Left renal pelvis (tissue), 4 donors: ENCODE data around the gene ZNF80. TPM values are rescaled to one million over a fixed set of nuclear protein-coding genes. Genes with fewer than 3 reads are reported as not detected.

Experiments used
- DNase-seq, 4 donors: peaks; one replicate each; pipeline ENCODE4 v3.0.0-alpha.2; 2013; ENCODE audit warnings: low read depth in 4 of 4, low spot score in 3 of 4
- polyA plus RNA-seq, 4 donors: library from polyadenylated mRNA; unstranded; fragments of 120-200 nt; gene quantifications; one replicate each; pipeline ENCODE4 v1.2.1, GENCODE V29; 2013; ENCODE audit not compliant: insufficient read length in 4 of 4

The ZNF80 gene
- polyA plus RNA-seq, 4 donors = 0.08 TPM; not detected in 3

DNA sequence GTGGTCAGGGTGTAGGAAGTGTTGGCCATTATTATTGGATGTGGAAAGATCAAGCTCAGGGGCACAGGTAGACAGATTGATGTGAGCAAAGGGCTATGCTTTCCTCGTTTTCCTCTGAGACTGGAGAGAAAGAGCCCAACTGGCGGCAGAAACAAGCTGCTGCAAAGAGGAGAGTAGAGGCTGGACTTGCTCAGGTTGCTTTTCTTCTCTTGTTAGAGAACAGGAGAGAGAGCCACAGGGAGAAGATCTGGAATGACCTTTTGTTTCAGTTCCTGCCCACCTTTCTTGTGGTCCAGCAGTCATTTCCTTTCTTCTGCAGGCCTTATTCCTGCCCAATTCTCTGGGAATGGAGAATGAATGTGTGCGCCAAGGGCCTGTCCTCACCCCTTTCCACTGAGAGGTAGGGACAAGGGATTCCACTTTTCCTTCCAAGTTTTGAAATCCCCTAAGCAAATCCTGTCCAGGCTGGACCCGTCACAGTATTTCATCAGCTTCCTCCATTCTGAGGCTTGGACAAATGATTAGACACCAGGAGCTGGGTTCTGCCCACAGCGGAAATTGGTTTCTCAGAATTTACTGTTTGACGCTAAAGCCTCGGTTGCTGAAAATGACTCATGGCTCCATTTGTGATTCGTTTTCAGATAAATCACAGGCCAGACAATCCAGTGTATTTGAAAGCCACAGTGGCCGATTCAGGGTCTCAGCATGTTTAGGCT, 16.1 kb downstream of the ZNF80 start:
- no peak for DNase-seq

GRCh38 chr3:114219741-114220140, 17.6 kb downstream of the ZNF80 start:
- DNase-seq = no peak

DNA sequence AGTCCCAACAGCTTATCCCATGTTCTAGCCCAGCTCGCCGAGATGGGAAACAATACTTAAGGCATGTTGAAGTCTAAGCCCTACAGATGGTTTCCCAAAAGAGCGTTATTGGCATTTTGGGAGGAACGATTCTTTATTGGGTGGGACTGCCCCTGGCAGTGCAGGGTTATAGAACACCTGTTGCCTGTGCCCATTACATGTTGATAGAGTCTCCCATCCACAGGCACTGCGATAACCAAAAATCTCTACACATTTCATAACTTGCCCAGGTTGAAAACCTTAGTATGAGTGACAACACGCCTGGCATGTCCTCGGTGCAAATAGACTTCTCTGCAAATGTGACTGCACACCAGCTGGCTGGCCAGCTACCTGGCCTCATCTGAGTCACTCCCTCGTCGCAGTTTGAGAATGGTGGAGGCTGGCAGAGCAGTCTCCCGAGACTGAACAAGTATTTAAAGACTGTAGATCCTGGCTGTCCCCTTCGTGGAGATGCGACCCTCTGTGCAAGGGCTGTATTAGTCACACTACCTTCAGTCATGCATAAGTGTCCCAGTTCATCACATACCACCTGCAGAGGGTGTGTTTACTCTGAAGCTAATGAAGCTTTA, 18.7 kb downstream of the ZNF80 start:
- no peak for DNase-seq

DNA sequence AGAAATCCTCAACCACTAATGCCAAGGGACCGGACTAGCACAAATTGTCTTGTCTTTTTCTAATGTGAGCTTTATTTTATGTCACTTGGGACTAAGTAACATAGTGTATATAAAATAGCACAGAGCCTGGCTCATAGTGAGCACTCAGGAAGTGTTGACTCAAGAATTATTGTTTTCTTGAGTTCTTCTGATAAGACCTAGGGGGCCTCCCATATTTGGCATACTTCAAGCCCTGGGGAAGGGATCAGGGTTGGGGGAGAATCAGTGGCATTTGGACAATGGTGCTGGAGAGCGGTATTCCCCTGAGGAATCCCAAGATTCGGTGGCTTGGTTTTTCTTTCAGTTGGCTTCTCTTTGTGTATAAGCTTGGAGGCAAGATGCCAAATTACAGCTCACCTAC, 19.4 kb downstream of the ZNF80 start:
- no peak for DNase-seq

DNA sequence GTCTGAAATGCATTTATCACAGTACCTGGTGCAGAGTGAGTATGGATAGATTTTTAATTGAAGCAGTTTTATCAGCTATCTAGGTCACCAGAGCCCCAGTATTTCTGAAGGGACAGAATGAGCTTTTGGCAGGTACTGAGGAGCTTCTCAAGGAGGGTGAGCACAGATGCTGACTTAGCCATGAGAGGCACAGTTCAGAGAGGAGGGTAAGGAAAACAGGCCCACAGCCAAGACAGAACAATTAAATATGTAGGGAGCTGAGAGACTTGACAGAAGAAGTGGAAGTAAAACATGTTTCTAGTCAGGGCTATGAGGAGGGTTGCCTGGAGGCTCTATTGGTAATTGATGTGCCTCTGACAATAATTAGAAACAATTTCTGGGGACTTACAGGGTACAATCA, 20.1 kb downstream of the ZNF80 start:
- DNase-seq = no peak

GRCh38 chr3:114216186-114216970, 21.0 kb downstream of the ZNF80 start:
- no peak for DNase-seq

DNA sequence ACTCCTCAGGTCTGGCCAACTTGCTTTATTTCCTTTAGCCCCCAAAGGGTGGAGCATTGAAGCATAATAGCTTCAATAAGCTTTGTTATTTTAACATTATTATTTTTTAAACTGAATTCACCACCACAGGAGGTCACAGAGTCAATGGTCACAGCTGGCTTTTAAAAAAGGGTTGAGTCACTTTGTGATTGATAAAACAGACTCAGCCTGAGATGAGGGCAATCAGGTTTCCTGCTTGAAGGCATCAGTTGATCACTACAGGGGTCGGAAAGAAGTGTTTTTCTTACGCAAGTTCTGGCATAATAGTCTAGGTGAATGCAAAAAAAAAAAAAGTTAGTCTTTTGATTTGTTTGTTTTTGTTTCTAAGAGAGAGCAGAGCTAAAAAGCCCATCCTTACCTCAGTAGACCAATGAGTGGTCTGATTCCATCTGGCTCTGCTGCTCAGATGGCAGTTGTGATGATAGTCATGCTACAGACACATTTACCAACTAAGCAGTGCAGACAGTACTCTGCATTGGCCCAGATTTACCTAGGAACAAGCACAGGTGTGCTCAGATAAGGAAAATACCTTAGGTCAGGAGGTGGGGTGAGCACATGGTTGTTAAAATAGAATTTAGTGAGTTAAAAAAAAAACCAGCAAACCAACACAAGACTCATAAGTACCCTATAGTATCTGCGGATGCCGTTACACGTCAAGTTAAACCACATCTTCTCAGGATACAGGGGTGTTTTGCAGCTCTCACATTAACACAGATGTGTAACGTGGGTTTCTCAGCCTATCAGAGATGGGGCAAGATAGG, 22.6 kb downstream of the ZNF80 start:
- DNase-seq = no peak

DNA sequence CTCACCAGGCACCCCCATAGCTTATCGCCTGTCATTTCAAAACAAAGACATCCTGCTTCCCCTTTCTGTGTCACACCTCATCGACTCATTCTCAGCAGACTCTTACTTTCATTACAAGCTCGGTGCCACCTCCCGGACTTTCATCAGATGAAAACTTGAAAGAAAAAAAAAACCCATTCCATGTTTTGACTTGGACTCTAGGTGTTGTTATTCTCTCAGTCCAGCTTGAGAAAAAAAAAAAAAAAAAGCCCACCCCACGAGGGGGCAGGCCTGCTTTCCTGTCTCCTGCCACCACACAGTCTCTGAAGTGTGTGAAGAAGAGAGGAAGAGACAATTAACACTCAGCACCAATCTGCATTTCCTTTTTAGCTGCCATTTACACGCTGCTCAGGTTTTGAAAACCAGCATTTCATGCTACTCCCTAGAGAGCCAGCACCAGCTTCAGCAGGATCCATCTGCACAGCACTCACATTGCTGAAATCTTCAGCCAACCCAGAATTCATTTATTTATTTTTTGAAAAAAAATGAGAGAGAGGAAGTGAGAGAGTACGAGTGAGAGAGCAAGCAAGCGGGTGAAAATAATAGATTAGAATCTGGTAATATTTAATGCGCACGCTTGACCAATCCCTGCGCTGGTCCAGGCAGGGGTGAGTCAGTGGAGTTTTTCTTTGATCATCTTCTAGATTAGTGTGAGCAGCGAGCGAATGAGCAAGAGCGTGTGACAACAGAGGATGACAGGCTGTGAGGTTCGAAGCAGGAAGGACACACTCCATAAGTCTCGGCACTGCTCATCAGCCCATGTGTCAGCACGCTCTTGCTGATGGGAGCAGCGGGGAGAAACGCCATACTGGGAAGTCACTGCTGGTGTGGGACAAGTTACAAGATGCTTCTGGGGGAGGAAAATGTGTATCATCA, 23.5 kb downstream of the ZNF80 start:
- peak in 3 of 4 donors; percentile 8 to 22 (median 21) for DNase-seq

- peak in 1 of 4 donors; percentile 3 for DNase-seq
Observed at GRCh38 chr3:114213292-114213626, 24.1 kb downstream of the ZNF80 start.

- no peak for DNase-seq
Observed at GRCh38 chr3:114212646-114213045, 24.7 kb downstream of the ZNF80 start.

DNA sequence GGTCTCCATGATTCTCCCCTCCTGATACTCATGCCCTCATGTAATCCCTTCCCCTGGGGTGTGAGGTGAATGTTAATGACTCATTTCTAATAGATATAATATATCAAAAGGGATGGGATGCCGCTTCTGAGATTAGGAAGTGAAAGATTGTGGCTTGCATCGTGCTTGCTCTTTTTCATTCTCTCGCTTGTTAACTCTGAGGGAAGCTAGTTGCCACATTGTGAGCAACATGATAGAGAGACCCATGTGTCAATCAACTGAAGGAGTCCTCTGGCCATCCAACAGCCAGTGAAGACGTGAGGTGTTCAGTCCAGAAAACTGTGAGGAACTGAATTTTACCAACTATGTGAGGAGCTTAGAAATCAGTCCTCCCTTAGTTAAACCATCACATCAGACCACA, 29.6 kb downstream of the ZNF80 start:
- no peak for DNase-seq

DNA sequence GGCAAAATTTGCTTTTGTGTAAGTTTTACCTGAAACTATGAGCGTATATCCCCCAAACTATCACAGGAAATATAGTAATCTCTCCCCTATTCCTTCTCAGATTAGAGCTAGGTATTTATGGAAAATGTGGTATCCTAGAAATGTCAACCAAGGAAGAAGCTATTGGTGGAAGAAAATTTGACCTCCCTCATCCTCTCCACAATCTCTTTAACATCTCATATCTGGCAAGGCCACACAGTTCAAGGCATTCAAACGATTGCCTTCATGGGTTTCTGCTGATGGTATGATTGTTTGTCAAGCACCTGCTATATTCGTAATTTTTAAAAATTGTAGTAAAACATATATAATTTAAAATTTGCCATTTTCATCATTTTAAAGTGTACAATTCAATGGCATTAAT, 31.0 kb downstream of the ZNF80 start:
- DNase-seq = no peak

DNA sequence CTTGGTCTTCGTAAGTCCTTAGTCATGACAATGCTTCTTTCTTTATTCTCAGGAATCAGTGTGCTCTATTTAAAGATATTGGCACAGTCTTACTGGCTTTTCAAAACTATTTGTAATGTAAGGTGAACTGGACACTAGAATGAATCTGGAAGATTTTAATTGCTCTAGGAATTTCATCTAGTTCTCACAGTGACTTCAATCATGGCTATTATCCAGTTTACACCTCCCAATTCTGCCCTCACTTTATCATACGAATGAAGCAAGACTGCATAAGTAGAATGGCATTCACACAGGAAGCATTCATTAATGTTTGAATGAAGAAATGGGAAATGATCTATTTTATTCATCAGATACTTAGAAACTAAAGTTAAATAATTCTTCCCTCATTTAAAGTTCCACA, 31.8 kb downstream of the ZNF80 start:
- DNase-seq = no peak

DNA sequence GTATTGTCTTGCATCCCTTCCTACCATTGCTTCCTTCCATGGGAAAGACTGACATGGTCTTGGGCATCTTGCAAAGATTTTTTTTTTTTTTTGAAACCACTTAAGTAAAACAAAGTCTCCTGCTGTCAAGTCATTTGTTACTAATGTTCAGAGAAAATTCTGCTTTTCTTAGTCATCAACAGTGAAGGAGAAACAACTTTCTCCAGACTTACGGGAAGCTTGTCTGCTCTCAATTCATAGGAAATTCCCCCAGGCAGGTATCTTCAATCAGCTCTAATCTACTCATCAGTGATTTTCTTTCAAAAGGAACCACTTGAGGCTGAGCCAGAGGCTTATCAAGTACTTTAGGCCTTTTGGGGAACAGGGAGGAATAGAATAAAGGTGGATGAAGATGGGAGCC, 42.6 kb downstream of the ZNF80 start:
- no peak for DNase-seq

DNA sequence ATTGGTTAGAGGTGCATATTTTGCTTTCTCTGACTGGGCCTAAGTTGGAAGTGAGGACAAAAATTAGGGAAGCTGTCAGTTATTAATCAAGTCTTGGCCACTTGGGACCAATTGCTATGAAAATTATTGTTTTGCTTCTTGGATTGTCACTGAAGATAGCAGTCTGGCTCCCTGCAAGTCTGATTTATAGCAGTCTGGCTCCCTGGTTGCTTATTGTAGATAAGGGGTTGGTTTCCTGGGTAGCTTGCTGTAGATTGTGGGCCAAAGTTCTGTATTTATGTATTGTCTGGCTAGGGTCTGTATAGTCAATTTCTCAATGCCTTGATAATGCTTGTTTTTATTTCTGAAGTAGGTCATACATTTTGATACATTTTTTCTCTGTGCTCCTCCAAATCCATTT, 45.2 kb downstream of the ZNF80 start:
- DNase-seq = no peak

DNA sequence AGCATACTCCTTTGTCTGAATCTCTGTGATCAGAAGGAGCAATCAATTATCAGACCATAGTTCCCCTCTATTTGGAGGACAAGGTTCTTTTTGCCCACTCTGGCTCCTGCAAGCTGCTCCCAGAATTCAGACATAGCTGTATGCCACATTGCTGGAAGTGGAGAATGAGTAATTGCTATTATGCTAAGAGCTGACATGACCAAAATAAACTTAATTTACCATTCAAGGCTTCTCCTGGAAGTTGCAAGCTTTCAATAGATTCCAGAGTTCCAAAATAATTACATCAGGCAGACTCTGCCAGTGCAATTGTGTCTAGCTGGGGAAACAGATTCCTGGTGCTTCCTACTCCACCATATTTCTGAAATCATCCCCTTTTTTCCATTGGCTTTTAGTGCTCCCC, 50.9 kb downstream of the ZNF80 start:
- DNase-seq = no peak
